ENCODE data around the gene B2M. TPM values are rescaled to one million over a fixed set of nuclear protein-coding genes. Genes with fewer than 3 reads are reported as not detected.

The B2M gene
- total and polyA plus RNA-seq, 2 experiments from 2014 or later = 167 to 180 TPM

GRCh38 chr15:44726136-44726535, 14.8 kb downstream of the B2M start (continued):
- TF ChIP-seq ZNF462 (CRISPR knock-in tag; IDR thresholded peaks at IDR 0.05) = no peak
- TF ChIP-seq EZH2 (IDR thresholded peaks at IDR 0.05; ENCODE audit: low read depth, unreplicated experiment) = no peak
- no peak for TF ChIP-seq POLR2AphosphoS5 (IDR thresholded peaks at IDR 0.05; ENCODE audit: low read depth)

- ATAC-seq = peak; percentile 5; the same call in 2 of the 3 replicates
- DNase-seq (ENCODE audit: low spot score) = peak; percentile 54
- peak overlapping the region; percentile 36; the same call in 1 of the 2 replicates for H3K4me2 ChIP-seq
- H3K36me3 ChIP-seq (ENCODE audit: insufficient read depth) = no peaks in the 10 kb centered on the region
- peaks cover 5% of the 10 kb centered on the region for H3K4me1 ChIP-seq (ENCODE audit: insufficient read depth)
- H3F3A ChIP-seq (replicated peaks; ENCODE audit: low read depth) = no peaks in the 10 kb centered on the region
- Mint-ChIP-seq H3K4me3 (no peak overlapping the region), H3K36me3 (ENCODE audit: low read depth) (no peaks in the 10 kb centered on the region), H3K4me1 (peaks cover 26% of the 10 kb centered on the region), H3K27ac (peak overlapping the region; percentile 89), H3K9me3 (no peaks in the 10 kb centered on the region), H3K27me3 (ENCODE audit: insufficient read depth, low read depth, poor library complexity) (peaks cover 11% of the 10 kb centered on the region)
- H3K9me2 ChIP-seq (ENCODE audit: insufficient read depth) = no peaks in the 10 kb centered on the region
- no peaks in the 10 kb centered on the region for H4K20me1 ChIP-seq (replicated peaks; ENCODE audit: insufficient read depth)
- no peak overlapping the region for H3K4me3 ChIP-seq
- peaks cover 9% of the 10 kb centered on the region for H3K27me3 ChIP-seq (ENCODE audit: insufficient read depth)
- H3K27ac ChIP-seq (ENCODE audit: low read depth) = peak overlapping the region; percentile 34
- H3K79me2 ChIP-seq (replicated peaks; ENCODE audit: insufficient read depth) = no peaks in the 10 kb centered on the region
- peak overlapping the region; percentile 69 for H2AFZ ChIP-seq
- TF ChIP-seq CREB1 (CRISPR knock-in tag; IDR thresholded peaks at IDR 0.05; ENCODE audit: low read depth) = no peak
- TF ChIP-seq NANOG (IDR thresholded peaks at IDR 0.05; ENCODE audit: borderline replicate concordance) = no peak
- no peak for TF ChIP-seq REST (IDR thresholded peaks at IDR 0.05; ENCODE audit: unreplicated experiment)
- no peak for TF ChIP-seq ZNF114 (CRISPR knock-in tag; IDR thresholded peaks at IDR 0.05)
- TF ChIP-seq CTCF (conservative IDR thresholded peaks at IDR 0.05; ENCODE audit: low read depth in 2 of 2) = peak in 1 of 2 experiments; percentile 37; a peak in 2 of 4 replicates
- no peak for TF ChIP-seq STAT1 (IDR thresholded peaks at IDR 0.05; ENCODE audit: unreplicated experiment)
- no peak for TF ChIP-seq EZH2phosphoT487 (IDR thresholded peaks at IDR 0.05; ENCODE audit: unreplicated experiment)
- TF ChIP-seq ETS1 (IDR thresholded peaks at IDR 0.05) = no peak
- TF ChIP-seq EZH2 (IDR thresholded peaks at IDR 0.05; ENCODE audit: low read depth, unreplicated experiment) = no peak
Observed at GRCh38 chr15:44726568-44727484, 15.5 kb downstream of the B2M start.
